HG03097 (cell line): ENCODE results near the gene ADCY1.
"Not testable (repeated sequence)": the region's sequence is repeated elsewhere in the genome, so short reads cannot be mapped to it uniquely, and the experiment has no call there.

Source experiments
- ATAC-seq: cut with Tn5 transposase; IDR thresholded peaks from one replicate; pipeline ENCODE4 v1.9.1; 2021; ENCODE audit not compliant: unreplicated experiment, low FRiP score

ADCY1 gene

GRCh38 chr7:45725231-45725630, 151.1 kb downstream of the ADCY1 start:
- not testable (repeated sequence) for ATAC-seq

- no peak for ATAC-seq
These were observed 152.7 kb downstream of the ADCY1 start for GRCh38 chr7:45726883-45727282.

- not testable (repeated sequence) for ATAC-seq
These were observed 157.7 kb downstream of the ADCY1 start for GRCh38 chr7:45731692-45732443.

GRCh38 chr7:45738920-45739319, 164.8 kb downstream of the ADCY1 start:
- not testable (repeated sequence) for ATAC-seq

GRCh38 chr7:45740573-45740972, 166.4 kb downstream of the ADCY1 start:
- ATAC-seq: not testable (repeated sequence)

GRCh38 chr7:45748976-45749375, 174.8 kb downstream of the ADCY1 start:
- not testable (repeated sequence) for ATAC-seq

GRCh38 chr7:45751352-45751751, 177.2 kb downstream of the ADCY1 start:
- ATAC-seq: not testable (repeated sequence)

GRCh38 chr7:45756333-45756732, 182.2 kb downstream of the ADCY1 start:
- ATAC-seq: not testable (repeated sequence)

GRCh38 chr7:45756757-45757156, 182.6 kb downstream of the ADCY1 start:
- not testable (repeated sequence) for ATAC-seq

- ATAC-seq: not testable (repeated sequence)
These were observed 185.3 kb downstream of the ADCY1 start for GRCh38 chr7:45759464-45759863.

GRCh38 chr7:45761545-45762205, 187.5 kb downstream of the ADCY1 start:
- not testable (repeated sequence) for ATAC-seq

- ATAC-seq: not testable (repeated sequence)
These were observed 188.2 kb downstream of the ADCY1 start for GRCh38 chr7:45762225-45762994.

GRCh38 chr7:45768516-45769394, 194.6 kb downstream of the ADCY1 start:
- ATAC-seq: peak; percentile 100

GRCh38 chr7:45769626-45770025, 195.5 kb downstream of the ADCY1 start:
- ATAC-seq: not testable (repeated sequence)
